GM23248 (cell line): ENCODE results near the gene HEPN1. TPM values are rescaled to one million over a fixed set of nuclear protein-coding genes. Genes with fewer than 3 reads are reported as not detected.

Experiments used
- DNase-seq: peaks from one replicate; pipeline ENCODE4 v3.0.0-alpha.2; 2015
- H2AFZ ChIP-seq: fragments of 200-600 bp; sonication (generic); 2 replicates; pipeline ENCODE4 v1.6.1; 2016; ENCODE audit warnings: antibody characterized with exemption
- H3F3A ChIP-seq: fragments of 200-600 bp; sonication (generic); 2 replicates; pipeline ENCODE4 v1.6.1; 2016; ENCODE audit warnings: mild to moderate bottlenecking, antibody characterized with exemption, mixed run types; ENCODE audit not compliant: insufficient read depth
- H3K27ac ChIP-seq: fragments of 200-600 bp; sonication (generic); 2 replicates; pipeline ENCODE4 v1.5.1; 2016; ENCODE audit warnings: mild to moderate bottlenecking
- H3K27me3 ChIP-seq: fragments of 200-600 bp; sonication (generic); replicated peaks from 2 replicates; pipeline ENCODE4 v1.6.1; 2016; ENCODE audit warnings: mild to moderate bottlenecking; ENCODE audit not compliant: insufficient read depth
- H3K36me3 ChIP-seq: fragments of 200-600 bp; sonication (generic); 2 replicates; pipeline ENCODE4 v1.6.1; 2016; ENCODE audit warnings: low read depth, mild to moderate bottlenecking
- H3K4me1 ChIP-seq: fragments of 200-600 bp; sonication (generic); 2 replicates; pipeline ENCODE4 v1.6.1; 2016; ENCODE audit warnings: mild to moderate bottlenecking; ENCODE audit not compliant: insufficient read depth
- H3K4me2 ChIP-seq: fragments of 200-600 bp; sonication (generic); one replicate; pipeline ENCODE4 v1.6.1; 2016; ENCODE audit warnings: mild to moderate bottlenecking; ENCODE audit not compliant: unreplicated experiment
- H3K4me3 ChIP-seq: fragments of 200-600 bp; sonication (generic); 2 replicates; pipeline ENCODE4 v1.5.1; 2016; ENCODE audit warnings: mild to moderate bottlenecking
- H3K79me2 ChIP-seq: fragments of 200-600 bp; sonication (generic); 2 replicates; pipeline ENCODE4 v1.6.1; 2016; ENCODE audit warnings: mild to moderate bottlenecking; ENCODE audit not compliant: insufficient read depth
- H3K9ac ChIP-seq: fragments of 200-600 bp; sonication (generic); 2 replicates; pipeline ENCODE4 v1.6.1; 2016; ENCODE audit warnings: mild to moderate bottlenecking
- H3K9me2 ChIP-seq: fragments of 200-600 bp; sonication (generic); 2 replicates; pipeline ENCODE4 v1.6.1; 2016; ENCODE audit warnings: mixed run types, mild to moderate bottlenecking, moderate library complexity; ENCODE audit not compliant: insufficient read depth
- H3K9me3 ChIP-seq: fragments of 200-600 bp; sonication (generic); one replicate; pipeline ENCODE4 v1.6.1; 2017; ENCODE audit warnings: low read depth
- H4K20me1 ChIP-seq: fragments of 200-600 bp; sonication (generic); 2 replicates; pipeline ENCODE4 v1.6.0; 2016; ENCODE audit not compliant: insufficient read depth
- EZH2 ChIP-seq: fragments of 200-600 bp; sonication (generic); IDR thresholded peaks from 2 replicates; pipeline ENCODE4 v1.6.1; 2018; ENCODE audit warnings: antibody characterized with exemption, mild to moderate bottlenecking; ENCODE audit not compliant: insufficient read depth, poor library complexity, severe bottlenecking
- EZH2phosphoT487 ChIP-seq: fragments of 200-600 bp; sonication (generic); IDR thresholded peaks from 2 replicates; pipeline ENCODE4 v1.6.1; 2018; ENCODE audit warnings: antibody characterized with exemption, moderate library complexity, mild to moderate bottlenecking, low read depth; ENCODE audit not compliant: insufficient read depth
- WGBS, 2 experiments: methylation state at CpG; one replicate each; pipeline ENCODE4 v1.1.6; 2015 to 2017; ENCODE audit warnings: low lambda C conversion rate in 2 of 2, low coverage in 1 of 2; ENCODE audit errors: missing lambda C conversion rate in 2 of 2; 5-methylcytosine and 5-hydroxymethylcytosine counted together
- in situ Hi-C: fragments of 300-500 bp; cut with MboI; formaldehyde crosslinking; loops from 2 replicates; pipeline ENCODE4 v1.15.0; 2020
- polyA plus RNA-seq: library from polyadenylated mRNA; unstranded; fragments of >200 nt; fragmentation: Nextera tagmentation; extraction: Ambion mirVana; gene quantifications from 2 replicates; pipeline ENCODE4 v1.2.1, GENCODE V29; 2016
- total RNA-seq: library from RNA; depleted of rRNA; stranded (reverse); fragments of >200 nt; shearing (Covaris generic); gene quantifications from 2 replicates; pipeline ENCODE4 v1.2.3, GENCODE V29; 2014

HEPN1 gene
- total and polyA plus RNA-seq, 2 experiments from 2014 or later: not detected

GRCh38 chr11:124950601-124951330 lies 31.7 kb downstream of the HEPN1 start:
- in situ Hi-C loops: loop anchor here (25.0 kb wide), 1 partner anchor 462 kb away; no protein-coding TSS in a partner anchor
- TF ChIP-seq EZH2phosphoT487: no peak
- TF ChIP-seq EZH2: no peak

GRCh38 chr11:124951341-124951740 lies 32.3 kb downstream of the HEPN1 start:
- no peak overlapping the region for H3K4me2 ChIP-seq
- H3K79me2 ChIP-seq: no peaks in the 10 kb centered on the region
- H4K20me1 ChIP-seq: no peaks in the 10 kb centered on the region
- no peak overlapping the region for H2AFZ ChIP-seq
- no peak for DNase-seq
- in situ Hi-C loops: loop anchor here (25.0 kb wide), 1 partner anchor 461 kb away; no protein-coding TSS in a partner anchor
- no peaks in the 10 kb centered on the region for H3K9me3 ChIP-seq
- no peaks in the 10 kb centered on the region for H3K36me3 ChIP-seq
- peaks cover 22% of the 10 kb centered on the region; the same call in 1 of the 2 replicates for H3K4me1 ChIP-seq
- no peak overlapping the region for H3K9ac ChIP-seq
- WGBS, 2 experiments: 33 to 60% methylated on average over 2 to 3 of the region's 3 CpGs
- H3K27me3 ChIP-seq: no peaks in the 10 kb centered on the region
- no peak overlapping the region for H3K4me3 ChIP-seq
- no peak overlapping the region for H3K27ac ChIP-seq
- no peaks in the 10 kb centered on the region for H3K9me2 ChIP-seq
- peaks cover 8% of the 10 kb centered on the region for H3F3A ChIP-seq
- no peak for TF ChIP-seq EZH2phosphoT487
- TF ChIP-seq EZH2: no peak

More at GRCh38 chr11:124950601-124951330, 31.7 kb downstream of the HEPN1 start:
- no peaks in the 10 kb centered on the region for H4K20me1 ChIP-seq
- H3K27ac ChIP-seq: no peak overlapping the region
- H3K9ac ChIP-seq: no peak overlapping the region
- no peaks in the 10 kb centered on the region for H3K27me3 ChIP-seq
- H3K9me2 ChIP-seq: no peaks in the 10 kb centered on the region
- DNase-seq: no peak
- H3K4me3 ChIP-seq: no peak overlapping the region
- H3K79me2 ChIP-seq: no peaks in the 10 kb centered on the region
- no peak overlapping the region for H3K4me2 ChIP-seq
- H3F3A ChIP-seq: peaks cover 8% of the 10 kb centered on the region
- no peaks in the 10 kb centered on the region for H3K9me3 ChIP-seq
- H3K4me1 ChIP-seq: peaks cover 22% of the 10 kb centered on the region; the same call in 1 of the 2 replicates
- H3K36me3 ChIP-seq: no peaks in the 10 kb centered on the region
- no peak overlapping the region for H2AFZ ChIP-seq

- TF ChIP-seq EZH2phosphoT487 (no peak), EZH2 (no peak)
- H3K4me3 ChIP-seq: peak within 1 kb of the TSS; percentile 81
- no peaks in the 10 kb centered on the region for H3K27me3 ChIP-seq
- H2AFZ ChIP-seq: peak within 1 kb of the TSS; percentile 97
- in situ Hi-C loops: loop anchor here (25.0 kb wide), 1 partner anchor 458 kb away; no protein-coding TSS in a partner anchor
- H3K4me2 ChIP-seq: peak within 1 kb of the TSS; percentile 96
- no peaks in the 10 kb centered on the region for H3K9me2 ChIP-seq
- H3K9me3 ChIP-seq: no peaks in the 10 kb centered on the region
- H3K4me1 ChIP-seq: peaks cover 14% of the 10 kb centered on the region; the same call in 1 of the 2 replicates
- no peaks in the 10 kb centered on the region for H3K79me2 ChIP-seq
- H4K20me1 ChIP-seq: no peaks in the 10 kb centered on the region
- WGBS, 2 experiments: 1% methylated on average over 47 to 48 of the region's 54 CpGs
- peak within 1 kb of the TSS; percentile 89 for H3K9ac ChIP-seq
- H3F3A ChIP-seq: no peaks in the 10 kb centered on the region; the same call in 1 of the 2 replicates
- peak within 1 kb of the TSS; percentile 82 for H3K27ac ChIP-seq
- H3K36me3 ChIP-seq: no peaks in the 10 kb centered on the region
- peak; percentile 100 for DNase-seq
Observed at GRCh38 chr11:124953753-124954589, 34.9 kb downstream of the HEPN1 start, which contains the start of gene CCDC15. Gene CCDC15 (plus strand): TSS chr11:124954202. CDS start chr11:124954733, 531 bp downstream.

- H3F3A ChIP-seq: no peaks in the 10 kb centered on the region; the same call in 1 of the 2 replicates
- DNase-seq: no peak
- peak overlapping the region; percentile 82 for H3K27ac ChIP-seq
- peak overlapping the region; percentile 96 for H3K4me2 ChIP-seq
- H3K9me2 ChIP-seq: no peaks in the 10 kb centered on the region
- H3K9ac ChIP-seq: peak overlapping the region; percentile 89
- H3K27me3 ChIP-seq: no peaks in the 10 kb centered on the region
- WGBS, 2 experiments: 31 to 41% methylated on average over 6 of the region's 6 CpGs
- H2AFZ ChIP-seq: peak overlapping the region; percentile 97
- H4K20me1 ChIP-seq: no peaks in the 10 kb centered on the region
- no peaks in the 10 kb centered on the region for H3K36me3 ChIP-seq
- no peaks in the 10 kb centered on the region for H3K9me3 ChIP-seq
- in situ Hi-C loops: loop anchor here (25.0 kb wide), 1 partner anchor 458 kb away; no protein-coding TSS in a partner anchor
- peaks cover 14% of the 10 kb centered on the region; the same call in 1 of the 2 replicates for H3K4me1 ChIP-seq
- no peak for TF ChIP-seq EZH2
- TF ChIP-seq EZH2phosphoT487: no peak
- peak overlapping the region; percentile 81 for H3K4me3 ChIP-seq
- no peaks in the 10 kb centered on the region for H3K79me2 ChIP-seq
Observed at GRCh38 chr11:124954590-124954955, 35.5 kb downstream of the HEPN1 start.
